ENCODE data around the gene TTC7B. TPM values are rescaled to one million over a fixed set of nuclear protein-coding genes. Genes with fewer than 3 reads are reported as not detected.

Gene TTC7B
- total RNA-seq, 1 experiment from 2014 or later, result 70.6 TPM

GRCh38 chr14:90568405-90568804, 247.8 kb downstream of the TTC7B start:
- BruUV-seq (replicated peaks), result no TSS peak
- no peak overlapping the region for H3K9ac ChIP-seq (ENCODE audit: low read length)
- DNase-seq (ENCODE audit: low read depth, low spot score) (no peak), ATAC-seq (no peak)
- CTCF ChIA-PET, result no interaction called here
- POLR2A ChIA-PET, result no interaction called here
- H3K79me2 ChIP-seq (ENCODE audit: insufficient read depth, low read length), result no peaks in the 10 kb centered on the region
- H3K27ac ChIP-seq (ENCODE audit: low read depth, low read length), result no peak overlapping the region
- H3K36me3 ChIP-seq (ENCODE audit: control insufficient read depth in 1 of 2, insufficient read depth in 2 of 2, low read length in 2 of 2), result no peaks in the 10 kb centered on the region
- H3K4me3 ChIP-seq (replicated peaks in 1 of 2; ENCODE audit: low read depth in 1 of 2, low read length in 2 of 2), result no peak overlapping the region
- H3K4me2 ChIP-seq (ENCODE audit: low read length), result no peak overlapping the region
- no peaks in the 10 kb centered on the region for H3K27me3 ChIP-seq (ENCODE audit: insufficient read depth, low read length)
- intact Hi-C loops (cut with micrococcal nuclease), result no loop called here
- RAD21 ChIA-PET (ENCODE audit: low non-redundant PET in 1 of 2, low total read pairs in 2 of 2, uncharacterized antibody in 2 of 2, unreplicated experiment in 2 of 2), result no interaction called here
- TF ChIP-seq SP1 (IDR thresholded peaks at IDR 0.05; ENCODE audit: low read depth), result no peak
- TF ChIP-seq CEBPB (IDR thresholded peaks at IDR 0.05; ENCODE audit: low read depth), result no peak
- TF ChIP-seq CBX3 (IDR thresholded peaks at IDR 0.05; ENCODE audit: low read depth), result no peak
- TF ChIP-seq TCF7L2 (IDR thresholded peaks at IDR 0.05; ENCODE audit: borderline replicate concordance, extremely low read depth, insufficient read depth, insufficient read length), result no peak
- no peak for TF ChIP-seq CTCF (IDR thresholded peaks at IDR 0.05 in 2 of 3, conservative IDR thresholded peaks at IDR 0.05 in 1 of 3; ENCODE audit: borderline replicate concordance in 1 of 3, insufficient read depth in 1 of 3, low read depth in 2 of 3, low read length in 2 of 3)
- no peaks in the 10 kb centered on the region for H3K9me3 ChIP-seq (ENCODE audit: control insufficient read depth in 1 of 2, insufficient read depth in 1 of 2, low read depth in 1 of 2, low read length in 2 of 2)
- H3K9me2 ChIP-seq (ENCODE audit: insufficient read depth), result no peaks in the 10 kb centered on the region
- no peak overlapping the region for H2AFZ ChIP-seq (ENCODE audit: low read depth, low read length, poor library complexity, severe bottlenecking)
- H3K4me1 ChIP-seq (ENCODE audit: control insufficient read depth in 1 of 2, insufficient read depth in 2 of 2, low read length in 2 of 2), result no peaks in the 10 kb centered on the region
- no peaks in the 10 kb centered on the region for H4K20me1 ChIP-seq (ENCODE audit: insufficient read depth)

- Histone ChIP-seq H3K4me1 (ENCODE audit: control insufficient read depth in 1 of 2, insufficient read depth in 2 of 2, low read length in 2 of 2) (no peaks in the 10 kb centered on the region), H3K4me3 (replicated peaks in 1 of 2; ENCODE audit: low read depth in 1 of 2, low read length in 2 of 2) (no peak overlapping the region), H3K27me3 (ENCODE audit: insufficient read depth, low read length) (no peaks in the 10 kb centered on the region), H3K9me2 (ENCODE audit: insufficient read depth) (no peaks in the 10 kb centered on the region), H3K79me2 (ENCODE audit: insufficient read depth, low read length) (no peaks in the 10 kb centered on the region), H4K20me1 (ENCODE audit: insufficient read depth) (no peaks in the 10 kb centered on the region), H3K9ac (ENCODE audit: low read length) (no peak overlapping the region), H3K4me2 (ENCODE audit: low read length) (no peak overlapping the region), H2AFZ (ENCODE audit: low read depth, low read length, poor library complexity, severe bottlenecking) (no peak overlapping the region), H3K36me3 (ENCODE audit: control insufficient read depth in 1 of 2, insufficient read depth in 2 of 2, low read length in 2 of 2) (no peaks in the 10 kb centered on the region), H3K27ac (ENCODE audit: low read depth, low read length) (no peak overlapping the region), H3K9me3 (ENCODE audit: control insufficient read depth in 1 of 2, insufficient read depth in 1 of 2, low read depth in 1 of 2, low read length in 2 of 2) (no peaks in the 10 kb centered on the region)
- TF ChIP-seq JUND (IDR thresholded peaks at IDR 0.05) (no peak), TCF7L2 (IDR thresholded peaks at IDR 0.05; ENCODE audit: borderline replicate concordance, extremely low read depth, insufficient read depth, insufficient read length) (no peak), MAX (IDR thresholded peaks at IDR 0.05) (no peak), YY1 (IDR thresholded peaks at IDR 0.05; ENCODE audit: extremely low read depth, insufficient replicate concordance, low read depth, low read length) (no peak), ATF3 (IDR thresholded peaks at IDR 0.05) (no peak), EZH2phosphoT487 (IDR thresholded peaks at IDR 0.05; ENCODE audit: borderline replicate concordance) (no peak), CBX3 (IDR thresholded peaks at IDR 0.05; ENCODE audit: low read depth) (no peak)
- ChIA-PET POLR2A (no interaction called here), RAD21 (ENCODE audit: low non-redundant PET in 1 of 2, low total read pairs in 2 of 2, uncharacterized antibody in 2 of 2, unreplicated experiment in 2 of 2) (no interaction called here), CTCF (no interaction called here)
- intact Hi-C loops (cut with micrococcal nuclease), result no loop called here
- BruUV-seq (replicated peaks), result no TSS peak
- DNase-seq (ENCODE audit: low read depth, low spot score) (no peak), ATAC-seq (no peak)
Measured at GRCh38 chr14:90567991-90568390, 248.2 kb downstream of the TTC7B start.
